NCI-H1105 treated with DMSO at 0.1 percent for 48 hours (cell line): Measurements from ENCODE around the gene MCEMP1.
"Not testable (repeated sequence)": the region's sequence is repeated elsewhere in the genome, so short reads cannot be mapped to it uniquely, and the experiment has no call there.

ENCODE experiments used
- DNase-seq: peaks from one replicate; lab custom pipeline; 2025; lab: John Stamatoyannopoulos, UW

The MCEMP1 gene

DNA sequence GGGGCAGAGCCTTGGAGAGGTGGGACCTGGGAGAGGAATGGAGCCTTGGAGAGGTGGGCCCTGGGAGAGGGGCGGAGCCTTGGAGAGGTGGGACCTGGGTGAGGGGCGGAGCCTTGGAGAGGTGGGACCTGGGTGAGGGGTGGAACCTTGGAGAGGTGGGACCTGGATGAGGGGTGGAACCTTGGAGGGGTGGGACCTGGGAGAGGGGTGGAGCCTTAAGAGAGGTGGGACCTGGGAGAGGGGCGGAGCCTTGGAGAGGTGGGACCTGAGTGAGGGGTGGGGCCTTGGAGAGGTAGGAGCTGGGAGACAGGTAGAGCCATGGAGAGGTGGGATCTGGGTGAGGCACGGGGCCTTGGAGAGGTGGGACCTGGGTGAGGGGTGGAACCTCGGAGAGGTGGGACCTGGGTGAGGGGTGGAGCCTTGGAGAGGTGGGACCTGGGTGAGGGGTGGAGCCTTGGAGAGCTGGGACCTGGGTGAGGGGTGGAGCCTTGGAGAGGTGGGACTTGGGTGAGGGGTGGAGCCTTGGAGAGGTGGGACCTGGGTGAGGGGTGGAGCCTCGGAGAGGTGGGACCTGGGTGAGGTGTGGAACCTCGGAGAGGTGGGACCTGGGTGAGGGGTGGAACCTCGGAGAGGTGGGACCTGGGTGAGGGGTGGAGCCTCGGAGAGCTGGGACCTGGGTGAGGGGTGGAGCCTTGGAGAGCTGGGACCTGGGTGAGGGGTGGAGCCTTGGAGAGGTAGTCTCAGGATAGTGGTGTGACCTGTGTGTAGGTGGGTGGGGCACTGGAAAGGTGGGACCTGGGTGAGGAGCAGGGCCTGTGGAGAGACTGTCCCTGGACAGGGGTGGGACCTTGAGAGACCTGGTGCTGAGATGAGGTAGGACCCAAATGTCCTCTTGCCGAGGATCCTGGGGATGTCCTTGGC lies 33.0 kb upstream of the MCEMP1 start:
- not testable (repeated sequence) for DNase-seq

DNA sequence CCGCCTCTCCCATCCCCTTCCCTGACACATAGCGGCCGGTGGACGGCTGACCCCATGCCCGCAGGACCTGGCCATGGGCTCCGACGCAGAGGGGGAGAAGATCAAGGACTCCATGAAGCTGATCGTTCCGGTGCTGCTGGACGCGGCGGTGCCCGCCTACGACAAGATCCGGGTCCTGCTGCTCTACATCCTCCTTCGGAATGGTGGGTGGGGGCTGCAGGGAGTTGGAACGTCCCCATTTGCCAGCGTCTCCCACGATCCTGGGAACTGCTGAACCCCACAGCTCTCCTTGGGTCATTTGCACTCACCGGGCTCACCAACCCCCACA lies 32.4 kb upstream of the MCEMP1 start:
- DNase-seq: no peak

DNA sequence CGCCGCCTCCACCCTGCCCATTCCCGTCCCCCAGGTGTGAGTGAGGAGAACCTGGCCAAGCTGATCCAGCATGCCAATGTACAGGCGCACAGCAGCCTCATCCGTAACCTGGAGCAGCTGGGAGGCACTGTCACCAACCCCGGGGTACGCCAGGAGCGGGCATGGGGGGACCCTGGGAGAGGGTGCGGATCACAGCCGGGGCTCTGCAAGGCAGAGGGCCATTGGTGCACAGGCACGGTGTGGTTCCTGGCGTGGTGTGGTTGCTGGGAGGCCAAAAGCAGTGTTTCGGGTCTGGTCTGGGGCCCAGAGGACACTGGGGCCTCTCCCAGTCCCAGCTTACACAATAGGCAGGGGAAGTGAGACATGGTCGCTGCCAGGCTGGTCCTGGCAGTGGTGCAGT lies 31.7 kb upstream of the MCEMP1 start:
- DNase-seq: no peak

DNA sequence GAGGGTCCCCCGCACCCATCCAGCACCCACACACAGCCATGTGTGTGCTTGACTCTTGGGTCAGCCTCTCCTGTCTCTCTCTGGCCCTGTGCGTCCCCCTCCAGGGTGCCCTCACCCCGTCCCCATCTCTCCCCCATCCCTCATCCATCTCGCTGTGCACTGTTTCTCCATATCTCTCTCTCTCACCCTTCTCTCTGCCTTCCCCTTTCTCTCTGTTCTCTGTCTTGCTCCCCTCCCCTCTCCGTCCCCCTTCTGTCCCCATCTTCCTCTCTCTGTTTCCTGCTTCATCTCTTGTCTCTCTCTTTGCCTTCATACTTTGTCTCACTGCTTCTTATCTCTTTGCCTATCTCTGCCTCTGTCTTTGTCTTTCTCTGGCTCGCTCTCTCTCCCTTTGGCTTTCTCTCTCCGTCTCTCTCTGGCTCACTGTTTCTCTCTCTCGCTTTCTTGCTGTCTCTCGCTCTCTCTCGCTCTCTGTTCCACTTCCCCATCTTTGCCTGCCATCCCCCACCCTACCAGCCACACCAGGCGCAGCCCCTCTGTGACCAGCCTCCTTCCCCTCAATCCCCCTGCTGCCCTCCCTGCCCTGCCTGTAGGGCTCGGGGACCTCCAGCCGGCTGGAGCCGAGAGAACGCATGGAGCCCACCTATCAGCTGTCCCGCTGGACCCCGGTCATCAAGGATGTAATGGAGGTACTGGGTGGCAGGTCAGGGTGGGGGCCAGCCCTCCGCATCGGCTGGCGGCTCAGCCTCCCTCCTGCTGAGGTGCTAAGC lies 31.0 kb upstream of the MCEMP1 start:
- DNase-seq: no peak

DNA sequence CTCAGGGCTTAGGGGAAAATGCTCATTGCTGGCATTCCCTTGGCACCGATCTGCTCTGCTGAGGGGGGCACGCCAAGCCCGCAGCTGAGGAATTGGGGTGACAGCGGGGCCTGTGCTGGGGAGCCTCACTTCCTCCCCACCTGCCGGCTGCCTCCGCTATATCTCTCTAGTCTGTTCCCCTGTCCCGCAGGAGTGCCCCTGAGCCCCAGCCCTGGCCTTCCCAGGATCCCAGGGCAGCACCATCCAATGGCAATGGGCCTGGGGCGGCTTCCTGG lies 30.5 kb upstream of the MCEMP1 start:
- DNase-seq: no peak

DNA sequence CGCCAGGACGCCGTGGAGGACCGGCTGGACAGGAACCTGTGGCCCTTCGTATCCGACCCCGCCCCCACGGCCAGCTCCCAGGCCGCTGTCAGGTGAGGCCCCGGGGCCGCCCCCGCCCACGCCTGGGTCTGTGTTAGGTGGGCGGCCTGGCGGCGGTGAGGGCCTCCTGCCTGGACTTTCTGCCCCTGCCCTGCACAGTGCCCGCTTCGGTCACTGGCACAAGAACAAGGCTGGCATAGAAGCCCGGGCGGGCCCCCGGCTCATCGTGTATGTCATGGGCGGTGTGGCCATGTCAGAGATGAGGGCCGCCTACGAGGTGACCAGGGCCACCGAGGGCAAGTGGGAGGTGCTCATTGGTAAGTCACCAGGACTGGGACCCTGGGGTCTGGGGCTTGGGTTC lies 29.7 kb upstream of the MCEMP1 start:
- DNase-seq: no peak

DNA sequence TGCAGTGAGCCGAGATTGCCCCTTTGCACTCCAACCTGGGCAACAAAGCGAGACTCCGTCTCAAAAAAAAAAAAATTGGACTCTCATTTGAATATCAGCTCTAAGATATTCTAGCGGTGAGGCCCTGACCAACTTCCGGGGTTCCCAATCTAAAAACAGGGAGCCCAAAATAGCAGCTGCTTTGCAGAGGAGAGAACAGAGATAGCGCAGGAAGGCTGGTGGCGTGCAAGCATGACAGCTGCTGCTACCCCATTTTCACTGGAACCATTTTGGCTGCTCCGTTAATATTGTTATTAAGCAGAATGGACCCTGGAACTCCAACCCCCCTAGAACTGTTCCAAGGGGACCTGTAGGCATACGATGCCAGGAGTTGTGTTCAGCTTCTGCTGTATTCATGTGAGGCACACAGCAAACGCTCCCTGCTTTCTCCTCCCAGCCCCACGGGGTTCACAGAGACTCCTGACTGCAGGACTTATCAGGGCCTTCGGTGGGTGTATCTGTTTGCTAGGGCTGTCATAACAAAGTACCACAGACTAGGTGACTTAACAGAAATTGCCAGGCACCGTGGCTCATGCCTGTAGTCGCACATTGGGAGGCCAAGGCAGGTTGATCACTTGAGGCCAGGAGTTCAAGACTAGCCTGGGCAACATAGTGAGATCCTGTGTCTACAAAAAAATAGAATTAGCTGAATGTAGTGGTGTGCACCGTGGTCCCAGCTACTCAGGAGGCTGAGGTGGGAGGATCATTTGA lies 28.4 kb upstream of the MCEMP1 start:
- DNase-seq: no peak

DNA sequence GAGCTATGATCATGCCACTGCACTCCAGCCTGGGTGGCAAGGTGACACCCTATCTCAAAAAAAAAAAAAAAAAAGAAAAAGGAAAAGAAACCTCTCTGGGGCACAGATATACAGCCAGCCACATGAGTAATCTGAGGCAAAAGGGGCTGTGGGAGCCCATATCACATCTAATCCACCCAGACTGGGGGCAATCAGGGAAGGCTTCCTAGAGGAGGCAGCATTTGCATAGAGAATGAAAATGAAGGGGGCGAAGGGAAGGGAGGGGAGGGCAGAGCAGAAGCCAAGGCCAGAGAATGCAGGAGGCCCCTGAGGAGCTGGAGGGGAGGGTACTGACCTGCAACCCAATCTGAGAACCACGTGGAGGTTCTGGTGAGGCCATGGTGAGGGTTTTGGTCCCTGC lies 26.7 kb upstream of the MCEMP1 start:
- no peak for DNase-seq

DNA sequence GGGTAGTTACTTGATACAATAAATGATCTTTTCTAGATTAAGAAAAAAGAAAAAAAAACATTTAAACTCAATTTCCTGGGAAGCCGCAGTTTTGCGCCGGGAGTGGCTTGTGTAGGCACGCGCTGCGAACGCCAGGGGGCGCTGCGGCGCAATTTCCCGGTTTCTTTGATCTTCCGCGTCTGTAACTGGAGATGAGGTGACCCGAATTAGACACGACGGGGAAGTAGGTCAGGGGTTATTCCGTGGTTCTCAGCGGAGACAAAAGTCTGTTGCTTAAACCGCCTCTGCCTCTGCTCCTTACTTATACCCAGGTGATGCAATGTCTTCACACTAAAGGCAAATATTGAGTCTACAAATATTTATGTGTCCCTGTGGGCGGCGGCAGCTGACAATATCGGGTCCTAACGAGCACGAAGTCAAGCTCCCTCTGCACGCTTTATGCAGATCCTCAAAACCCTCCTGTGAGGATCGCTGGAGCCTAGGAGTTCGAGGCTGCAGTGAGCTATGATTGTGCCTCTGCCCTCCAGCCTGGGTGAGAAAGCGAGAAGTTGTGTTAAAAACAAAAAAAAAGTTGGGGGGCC lies 24.7 kb upstream of the MCEMP1 start:
- DNase-seq: peak; percentile 66

DNA sequence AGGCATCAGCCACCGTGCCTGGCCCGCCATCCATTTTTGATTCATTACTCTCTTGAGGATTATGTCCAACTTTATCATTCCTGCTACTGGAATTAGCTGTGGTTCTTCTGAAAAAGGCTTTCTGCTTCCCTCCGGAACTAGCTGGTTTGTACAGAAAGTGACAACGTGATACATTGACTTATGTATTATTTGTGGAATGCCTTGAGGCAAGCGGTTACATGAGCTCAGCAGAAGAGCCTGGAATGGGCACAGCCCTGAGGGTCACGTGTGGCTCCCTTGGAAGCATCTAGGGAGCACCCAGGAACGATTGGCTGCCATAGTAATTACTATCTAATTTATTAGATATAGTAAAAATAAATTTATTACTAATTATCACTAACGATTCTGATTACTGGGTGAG lies 22.5 kb upstream of the MCEMP1 start:
- DNase-seq: no peak

DNA sequence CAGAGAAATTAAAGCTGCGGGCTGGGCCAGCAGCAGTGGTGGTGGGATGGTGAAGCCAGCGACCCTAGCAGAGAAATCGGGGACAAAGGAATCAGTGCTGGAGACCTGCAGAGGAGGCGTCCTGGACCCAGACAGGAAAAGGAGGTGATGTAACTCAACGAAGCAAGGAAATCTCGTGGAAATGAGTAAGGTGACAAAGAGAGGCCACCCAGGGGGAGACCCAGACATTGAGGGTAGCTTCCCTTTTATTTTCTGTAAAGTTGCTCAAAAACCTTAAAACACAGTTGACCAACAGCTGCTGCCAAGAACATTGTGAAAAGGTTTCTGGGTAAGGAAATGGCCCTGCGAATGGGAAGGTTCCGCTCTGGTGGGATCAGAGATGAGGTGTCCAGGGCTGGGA lies 21.3 kb upstream of the MCEMP1 start:
- DNase-seq: no peak

DNA sequence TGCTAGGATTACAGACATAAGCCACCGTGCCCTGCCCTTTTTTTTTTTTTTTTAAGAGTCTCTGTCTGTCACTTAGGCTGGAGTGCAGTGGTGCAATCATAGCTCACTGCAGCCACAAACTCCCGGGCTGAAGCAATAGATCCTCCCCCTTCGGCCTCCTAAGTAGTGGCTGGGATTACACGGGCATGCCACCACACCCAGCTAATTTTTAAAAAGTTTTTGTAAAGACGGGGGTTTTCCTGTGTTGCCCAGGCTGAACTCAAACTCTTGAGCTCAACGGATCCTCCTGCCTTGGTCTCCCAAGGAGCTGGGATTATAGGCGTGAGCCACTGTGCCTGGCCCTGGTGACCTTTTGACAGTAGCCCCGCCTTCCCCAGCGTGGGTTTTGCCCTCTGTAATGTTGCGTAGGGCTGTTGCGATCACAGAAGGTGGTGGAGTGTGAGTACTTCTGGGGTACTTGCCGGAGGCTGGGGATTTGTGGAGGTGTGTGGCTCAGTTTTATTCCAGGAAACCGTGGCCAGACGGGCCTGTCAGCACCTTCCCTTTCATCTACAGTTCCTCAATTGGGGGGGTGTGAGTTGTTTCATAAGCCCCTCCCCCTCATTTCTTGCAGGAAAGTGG lies 19.6 kb upstream of the MCEMP1 start:
- no peak for DNase-seq

DNA sequence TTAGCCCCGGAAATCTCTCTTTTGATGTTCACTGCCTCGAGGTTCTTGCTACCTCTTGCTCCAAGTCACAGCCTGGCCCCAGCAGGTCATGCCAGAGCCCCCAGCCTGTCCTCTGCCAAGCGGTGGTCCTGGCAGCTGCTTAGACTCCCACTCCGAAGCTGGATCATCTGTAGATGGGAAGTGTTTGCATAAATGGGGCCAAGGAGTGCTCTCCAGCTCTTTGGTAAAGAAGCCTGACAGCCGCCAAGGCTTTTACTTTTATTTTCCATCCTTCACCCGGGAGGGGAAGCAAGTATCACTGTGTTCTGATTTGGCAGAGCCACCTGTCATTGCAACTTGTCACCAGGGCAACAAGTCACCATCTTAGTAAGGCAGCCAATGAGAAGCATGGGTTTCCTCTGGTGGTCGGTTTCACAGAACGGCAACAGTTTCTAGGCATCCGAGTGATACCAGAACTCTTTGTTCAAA lies 18.6 kb upstream of the MCEMP1 start:
- no peak for DNase-seq

DNA sequence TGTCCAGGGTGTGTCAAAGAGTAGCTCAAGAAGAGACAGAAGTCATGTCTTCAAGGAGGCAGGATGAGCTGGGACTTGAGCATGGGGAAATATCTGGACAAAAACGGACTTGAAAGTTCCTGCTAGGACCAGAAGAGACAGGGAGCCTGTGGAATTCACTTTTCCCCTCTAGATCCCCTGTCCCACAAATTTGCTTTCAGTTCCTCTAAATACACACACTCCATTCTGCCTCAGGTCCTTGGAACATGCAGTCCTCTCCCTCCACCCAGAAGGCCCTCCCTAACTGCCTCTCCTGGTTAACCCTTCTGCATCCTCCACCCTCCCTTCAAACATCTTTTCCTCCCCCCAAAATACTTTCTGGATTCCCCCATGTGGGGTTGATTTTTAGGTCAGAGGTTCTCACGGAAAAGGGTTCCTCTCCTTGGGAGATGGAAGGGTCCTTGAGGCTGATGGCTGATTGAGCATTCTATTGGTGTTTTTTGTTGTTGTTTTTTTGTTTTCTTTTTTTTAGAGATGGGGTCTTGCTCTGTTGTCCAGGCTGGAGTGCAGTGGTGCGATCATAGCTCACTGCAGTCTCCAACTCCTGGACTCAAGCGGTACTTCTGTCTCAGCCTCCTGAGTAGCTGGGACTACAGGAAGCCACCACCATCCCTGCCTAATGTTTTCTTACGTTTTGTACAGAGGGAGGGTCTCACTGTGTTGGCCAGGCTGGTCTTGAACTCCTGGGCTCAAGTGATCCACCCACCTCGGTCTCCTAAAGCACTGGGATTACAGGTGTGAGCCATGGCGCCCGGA lies 14.9 kb upstream of the MCEMP1 start:
- no peak for DNase-seq

DNA sequence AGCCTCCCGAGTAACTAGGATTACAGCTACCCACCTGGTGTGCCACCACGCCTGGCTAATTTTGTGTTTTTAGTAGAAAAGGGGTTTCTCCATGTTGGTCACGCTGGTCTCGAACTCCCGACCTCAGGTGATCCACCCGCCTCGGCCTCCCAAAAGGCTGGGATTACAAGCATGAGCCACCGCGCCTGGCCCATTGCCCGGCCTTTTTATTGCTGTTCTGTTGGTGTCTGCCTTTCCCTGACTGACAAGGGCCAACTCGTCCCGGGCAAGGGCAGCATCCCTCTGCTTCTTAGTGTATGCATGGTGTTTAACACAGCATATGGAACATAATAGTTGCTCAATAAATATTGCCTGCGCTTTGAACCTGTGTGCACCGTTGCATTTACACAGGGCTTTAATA lies 14.2 kb upstream of the MCEMP1 start:
- no peak for DNase-seq

DNA sequence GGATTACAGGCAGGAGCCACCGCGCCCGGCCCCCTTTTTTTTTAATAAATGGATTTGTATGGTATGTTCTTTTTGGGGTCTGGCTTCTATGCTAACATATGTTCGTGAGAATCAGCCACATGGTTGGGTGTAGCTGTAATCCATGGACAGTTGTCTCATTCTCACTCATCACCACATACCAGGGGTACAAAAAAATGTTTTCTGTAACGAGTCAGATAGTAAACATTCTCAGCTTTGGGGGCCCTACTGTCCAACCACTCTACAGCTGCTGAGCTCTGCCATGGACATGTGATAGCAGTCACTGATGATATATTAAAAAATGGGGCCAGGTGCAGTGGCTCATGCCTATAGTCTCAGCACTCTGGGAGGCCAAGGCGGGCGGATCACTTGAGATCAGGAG lies 13.2 kb upstream of the MCEMP1 start:
- DNase-seq: no peak

DNA sequence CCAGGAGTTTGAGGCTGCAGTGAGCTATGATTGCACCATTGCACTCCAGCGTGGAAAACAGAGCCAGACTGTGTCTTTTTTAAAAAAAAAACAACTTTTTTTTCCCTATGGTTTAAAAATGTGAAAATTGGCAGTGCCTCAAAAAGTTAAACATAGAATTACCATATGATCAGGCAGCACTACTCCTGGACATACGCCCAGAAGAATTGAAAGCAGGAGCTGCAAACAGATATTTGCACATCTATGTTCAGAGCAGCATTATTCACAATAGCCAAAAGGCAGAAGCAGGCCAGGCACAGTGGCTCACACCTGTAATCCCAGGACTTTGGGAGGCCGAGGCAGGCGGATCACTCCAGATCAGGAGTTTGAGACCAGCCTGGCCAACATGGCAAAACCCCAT lies 11.8 kb upstream of the MCEMP1 start:
- DNase-seq: no peak

DNA sequence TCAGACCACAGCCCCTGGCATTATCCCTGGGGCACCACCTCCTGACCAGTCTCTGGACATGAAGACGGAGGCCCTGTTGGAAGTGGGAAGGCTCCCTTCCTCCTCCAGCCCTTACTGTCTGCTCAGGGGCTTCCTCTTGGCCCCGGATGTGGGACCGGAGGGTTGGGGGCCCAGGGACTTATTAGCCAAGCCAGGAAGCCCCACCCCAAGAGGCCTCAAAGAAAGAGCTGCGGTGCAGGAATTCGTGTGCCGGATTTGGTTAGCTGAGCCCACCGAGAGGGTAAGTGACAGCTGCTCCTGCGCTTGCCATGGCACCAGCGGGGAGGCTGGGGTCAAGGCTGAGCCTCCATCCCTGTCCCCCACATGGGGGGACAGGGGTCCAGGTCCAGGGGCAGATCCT lies 8.0 kb upstream of the MCEMP1 start, which contains the start of gene RETN:
Gene RETN (plus strand): TSS at position 208 of the 400 bp plus-strand sequence. CDS start 278 bp downstream, outside the sequence.
- no peak for DNase-seq

DNA sequence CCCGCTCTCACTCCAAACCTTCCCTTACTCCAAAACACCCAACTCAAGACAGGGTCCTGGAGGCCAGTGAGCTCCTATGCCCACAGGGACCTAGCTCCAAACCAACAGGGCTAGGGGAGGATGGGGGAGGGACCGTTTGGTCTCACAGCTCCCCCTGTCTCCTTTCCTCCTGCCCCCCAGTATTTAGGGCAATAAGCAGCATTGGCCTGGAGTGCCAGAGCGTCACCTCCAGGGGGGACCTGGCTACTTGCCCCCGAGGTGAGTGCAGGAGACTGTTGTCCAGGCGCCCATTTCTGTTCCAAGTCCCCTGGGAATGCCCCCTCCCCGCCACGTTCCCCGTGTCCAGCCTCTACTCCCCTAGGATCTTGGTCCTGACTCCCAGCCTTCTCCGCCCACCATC lies 7.2 kb upstream of the MCEMP1 start:
- DNase-seq: no peak

DNA sequence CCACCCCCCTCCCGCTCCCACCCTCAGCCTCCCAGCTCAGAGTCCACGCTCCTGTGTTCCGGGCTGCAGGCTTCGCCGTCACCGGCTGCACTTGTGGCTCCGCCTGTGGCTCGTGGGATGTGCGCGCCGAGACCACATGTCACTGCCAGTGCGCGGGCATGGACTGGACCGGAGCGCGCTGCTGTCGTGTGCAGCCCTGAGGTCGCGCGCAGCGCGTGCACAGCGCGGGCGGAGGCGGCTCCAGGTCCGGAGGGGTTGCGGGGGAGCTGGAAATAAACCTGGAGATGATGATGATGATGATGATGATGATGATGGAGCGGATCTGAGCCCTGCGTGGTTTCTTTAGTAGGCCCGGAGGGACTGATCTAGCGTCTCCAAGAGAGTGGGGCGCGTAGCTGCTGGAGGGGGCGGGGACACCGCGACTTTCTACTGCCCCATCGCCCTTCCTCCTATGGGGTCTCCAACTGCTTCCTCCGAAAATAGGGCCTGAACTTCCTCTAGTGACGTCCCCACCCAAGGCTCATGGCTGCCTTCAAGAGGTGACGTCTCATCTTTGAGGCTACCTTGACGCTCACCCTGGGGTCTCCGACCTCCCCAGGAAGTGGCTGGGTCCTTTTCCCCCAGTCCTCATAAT lies 6.6 kb upstream of the MCEMP1 start:
- DNase-seq: no peak

DNA sequence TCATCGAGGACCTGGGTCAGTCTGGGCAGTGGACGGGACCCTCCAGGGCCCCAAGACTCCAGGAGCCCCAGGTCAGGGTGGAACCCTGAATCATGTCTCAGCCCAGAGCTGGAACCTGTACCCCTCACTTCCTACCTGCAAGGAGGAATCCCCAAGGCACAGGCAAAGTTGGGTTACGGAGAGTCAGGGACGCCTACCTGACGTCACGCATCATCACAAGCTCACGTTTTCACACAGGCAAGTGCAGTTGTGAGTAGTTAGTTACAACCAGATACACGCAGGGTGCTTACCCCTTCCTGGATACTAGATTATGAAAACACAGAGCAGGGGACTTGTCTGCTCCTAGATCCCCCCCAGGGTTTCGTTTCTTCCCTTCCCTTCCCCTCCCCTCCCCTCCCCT lies 6.1 kb upstream of the MCEMP1 start:
- no peak for DNase-seq
